HEK293 (cell line): ENCODE results near the gene ZNF438.

ENCODE experiments used
- CTCF ChIA-PET: fragments of 350-600 bp; formaldehyde crosslinking; extraction: SDS; loops from one replicate; lab custom pipeline; 2021; ENCODE audit warnings: antibody characterized with exemption; lab: Yijun Ruan, JAX
- POLR2A ChIA-PET: fragments of 300-600 bp; formaldehyde crosslinking; extraction: SDS; loops from one replicate; lab custom pipeline; 2020; ENCODE audit warnings: antibody characterized with exemption, inconsistent platforms; lab: Yijun Ruan, JAX
- H3K27ac ChIP-seq: fragments of 200-500 bp; sonication (Bioruptor generic); 2 replicates; pipeline ENCODE4 v1.5.1; 2014; ENCODE audit warnings: low read depth, low read length, control low read depth, inconsistent platforms; ENCODE audit errors: extremely low read depth
- H3K36me3 ChIP-seq, 2 experiments: fragments of 200-500 bp in 1 of 2; sonication (Bioruptor generic) in 1 of 2; 1 replicate in 1 of 2; 2 replicates in 1 of 2; pipeline ENCODE4 v1.5.1; 2014 to 2017; ENCODE audit warnings: inconsistent platforms in 2 of 2, low read length in 2 of 2; ENCODE audit not compliant: control insufficient read depth in 2 of 2, insufficient read depth in 1 of 2
- H3K4me1 ChIP-seq: fragments of 200-500 bp; sonication (Bioruptor generic); 2 replicates; pipeline ENCODE4 v1.5.1; 2014; ENCODE audit warnings: mild to moderate bottlenecking, low read length, inconsistent platforms; ENCODE audit not compliant: control insufficient read depth, insufficient read depth
- H3K4me3 ChIP-seq: 2 replicates; pipeline ENCODE4 v1.5.1; 2011; ENCODE audit warnings: low read depth, mild to moderate bottlenecking, control low read depth, low read length, moderate library complexity
- H3K9me3 ChIP-seq: fragments of 200-500 bp; sonication (Bioruptor generic); 2 replicates; pipeline ENCODE4 v1.5.1; 2014; ENCODE audit warnings: low read depth, low read length, inconsistent platforms; ENCODE audit not compliant: control insufficient read depth, insufficient read depth
- BCL11B ChIP-seq: fragments of 450-650 bp; formaldehyde crosslinking; IDR thresholded peaks from 2 replicates; pipeline ENCODE4 v1.5.1; 2016; ENCODE audit warnings: low read depth, missing biosample characterization, missing genetic modification characterization
- GLI4 ChIP-seq: fragments of 450-650 bp; formaldehyde crosslinking; IDR thresholded peaks from 2 replicates; pipeline ENCODE4 v1.5.1; 2016; ENCODE audit warnings: missing biosample characterization, missing genetic modification characterization
- GLIS1 ChIP-seq: fragments of 450-650 bp; formaldehyde crosslinking; IDR thresholded peaks from 2 replicates; pipeline ENCODE4 v1.5.1; 2016; ENCODE audit warnings: missing biosample characterization, missing genetic modification characterization
- GLIS2 ChIP-seq: fragments of 450-650 bp; formaldehyde crosslinking; IDR thresholded peaks from 2 replicates; pipeline ENCODE4 v1.5.1; 2016; ENCODE audit warnings: missing biosample characterization, missing genetic modification characterization
- HIC1 ChIP-seq: fragments of 450-650 bp; formaldehyde crosslinking; IDR thresholded peaks from 2 replicates; pipeline ENCODE4 v1.5.1; 2016; ENCODE audit warnings: missing biosample characterization, missing genetic modification characterization
- SCRT1 ChIP-seq: fragments of 450-650 bp; formaldehyde crosslinking; IDR thresholded peaks from 2 replicates; pipeline ENCODE4 v1.5.1; 2016; ENCODE audit warnings: missing biosample characterization, missing genetic modification characterization, borderline replicate concordance
- TCF7L2 ChIP-seq: IDR thresholded peaks from 2 replicates; pipeline ENCODE4 v1.6.1; 2011; ENCODE audit warnings: low read depth, mild to moderate bottlenecking, inconsistent platforms, low read length, moderate library complexity, borderline replicate concordance
- ZBTB20 ChIP-seq: fragments of 450-650 bp; formaldehyde crosslinking; IDR thresholded peaks from 2 replicates; pipeline ENCODE4 v1.5.1; 2016; ENCODE audit warnings: missing biosample characterization, missing genetic modification characterization
- ZBTB6 ChIP-seq: fragments of 450-650 bp; formaldehyde crosslinking; IDR thresholded peaks from 2 replicates; pipeline ENCODE4 v1.5.1; 2017; ENCODE audit warnings: missing biosample characterization, missing genetic modification characterization
- ZEB2 ChIP-seq: fragments of 450-650 bp; formaldehyde crosslinking; IDR thresholded peaks from 2 replicates; pipeline ENCODE4 v1.5.1; 2016; ENCODE audit warnings: missing biosample characterization, missing genetic modification characterization
- ZNF114 ChIP-seq: fragments of 450-650 bp; formaldehyde crosslinking; IDR thresholded peaks from 2 replicates; pipeline ENCODE4 v1.5.0; 2017; ENCODE audit warnings: missing biosample characterization, missing genetic modification characterization
- ZNF16 ChIP-seq: fragments of 450-650 bp; formaldehyde crosslinking; IDR thresholded peaks from 2 replicates; pipeline ENCODE4 v1.5.1; 2016; ENCODE audit warnings: low read depth, missing biosample characterization, missing genetic modification characterization
- ZNF18 ChIP-seq: fragments of 450-650 bp; formaldehyde crosslinking; IDR thresholded peaks from 2 replicates; pipeline ENCODE4 v1.5.1; 2016; ENCODE audit warnings: missing biosample characterization, missing genetic modification characterization
- ZNF19 ChIP-seq: fragments of 450-650 bp; formaldehyde crosslinking; IDR thresholded peaks from 2 replicates; pipeline ENCODE4; 2016; ENCODE audit warnings: missing biosample characterization, missing genetic modification characterization, low read depth
- ZNF2 ChIP-seq: fragments of 450-650 bp; formaldehyde crosslinking; IDR thresholded peaks from 2 replicates; pipeline ENCODE4 v1.5.1; 2016; ENCODE audit warnings: missing biosample characterization, missing genetic modification characterization
- ZNF202 ChIP-seq: fragments of 450-650 bp; formaldehyde crosslinking; IDR thresholded peaks from 2 replicates; pipeline ENCODE4 v1.5.1; 2016; ENCODE audit warnings: missing biosample characterization, missing genetic modification characterization, borderline replicate concordance
- ZNF211 ChIP-seq: fragments of 450-650 bp; formaldehyde crosslinking; IDR thresholded peaks from 2 replicates; pipeline ENCODE4 v1.5.1; 2016; ENCODE audit warnings: low read depth, missing biosample characterization, missing genetic modification characterization
- ZNF266 ChIP-seq: fragments of 450-650 bp; formaldehyde crosslinking; IDR thresholded peaks from 2 replicates; pipeline ENCODE4 v1.5.1; 2016; ENCODE audit warnings: missing biosample characterization, missing genetic modification characterization, low read depth
- ZNF280D ChIP-seq: fragments of 450-650 bp; formaldehyde crosslinking; IDR thresholded peaks from 2 replicates; pipeline ENCODE4 v1.5.1; 2016; ENCODE audit warnings: missing biosample characterization, missing genetic modification characterization
- ZNF623 ChIP-seq: fragments of 450-650 bp; formaldehyde crosslinking; IDR thresholded peaks from 2 replicates; pipeline ENCODE4 v1.5.1; 2016; ENCODE audit warnings: missing biosample characterization, missing genetic modification characterization
- ZNF626 ChIP-seq: fragments of 450-650 bp; sonication (Bioruptor Pico); formaldehyde crosslinking; IDR thresholded peaks from 2 replicates; pipeline ENCODE4 v1.5.1; 2018; ENCODE audit warnings: missing biosample characterization, missing genetic modification characterization, inconsistent platforms
- ZNF654 ChIP-seq: fragments of 450-650 bp; formaldehyde crosslinking; IDR thresholded peaks from 2 replicates; pipeline ENCODE4 v1.5.1; 2016; ENCODE audit warnings: low read depth, missing biosample characterization, missing genetic modification characterization
- ZNF660 ChIP-seq: fragments of 450-650 bp; IDR thresholded peaks from 2 replicates; pipeline ENCODE4 v1.5.1; 2018; ENCODE audit warnings: missing biosample characterization, mild to moderate bottlenecking, missing genetic modification characterization
- ZNF704 ChIP-seq: fragments of 450-650 bp; formaldehyde crosslinking; IDR thresholded peaks from 2 replicates; pipeline ENCODE4 v1.5.1; 2016; ENCODE audit warnings: missing biosample characterization, missing genetic modification characterization
- ZSCAN18 ChIP-seq: fragments of 450-650 bp; formaldehyde crosslinking; IDR thresholded peaks from 2 replicates; pipeline ENCODE4 v1.5.1; 2016; ENCODE audit warnings: missing biosample characterization, missing genetic modification characterization

Gene ZNF438

GRCh38 chr10:31070025-31070424, 38.4 kb upstream of the ZNF438 start (continued):
- no peak for TF ChIP-seq HIC1 (tag by site-specific recombination)
- TF ChIP-seq ZNF18 (tag by site-specific recombination): no peak

GRCh38 chr10:31069411-31069810, 37.7 kb upstream of the ZNF438 start:
- TF ChIP-seq ZNF660 (tag by site-specific recombination) (no peak), ZNF626 (no peak), ZNF704 (no peak), ZNF19 (tag by site-specific recombination) (no peak)
- Histone ChIP-seq H3K4me1 (no peaks in the 10 kb centered on the region), H3K36me3 (no peaks in the 10 kb centered on the region), H3K27ac (no peak overlapping the region), H3K4me3 (no peak overlapping the region), H3K9me3 (no peaks in the 10 kb centered on the region)
- ChIA-PET POLR2A (no interaction called here), CTCF (no interaction called here)

- no peak overlapping the region for H3K4me3 ChIP-seq
- H3K4me1 ChIP-seq: no peaks in the 10 kb centered on the region
- ChIA-PET CTCF (no interaction called here), POLR2A (no interaction called here)
- no peak for TF ChIP-seq ZEB2 (tag by site-specific recombination)
- TF ChIP-seq ZNF623 (tag by site-specific recombination): no peak
- no peak for TF ChIP-seq GLI4 (tag by site-specific recombination)
- TF ChIP-seq ZNF266 (tag by site-specific recombination): no peak
- no peak for TF ChIP-seq BCL11B (tag by site-specific recombination)
- no peak for TF ChIP-seq ZNF211 (tag by site-specific recombination)
- no peak for TF ChIP-seq ZBTB6
- no peak for TF ChIP-seq GLIS1 (tag by site-specific recombination)
- no peak for TF ChIP-seq ZNF2 (tag by site-specific recombination)
- no peak for TF ChIP-seq ZNF16 (tag by site-specific recombination)
- TF ChIP-seq GLIS2 (tag by site-specific recombination): no peak
- TF ChIP-seq ZNF280D (tag by site-specific recombination): no peak
- TF ChIP-seq SCRT1 (tag by site-specific recombination): no peak
- TF ChIP-seq ZNF654 (tag by site-specific recombination): no peak
- no peak for TF ChIP-seq ZNF202 (tag by site-specific recombination)
- TF ChIP-seq ZBTB20 (tag by site-specific recombination): no peak
- no peak for TF ChIP-seq TCF7L2
- no peak for TF ChIP-seq ZNF114 (tag by site-specific recombination)
- TF ChIP-seq ZSCAN18: no peak
- H3K27ac ChIP-seq: no peak overlapping the region
- no peaks in the 10 kb centered on the region for H3K9me3 ChIP-seq
- H3K36me3 ChIP-seq: no peaks in the 10 kb centered on the region
These were observed 32.7 kb upstream of the ZNF438 start for GRCh38 chr10:31064348-31064747.
